Measurements from ENCODE around the gene UQCC2. TPM values are rescaled to one million over a fixed set of nuclear protein-coding genes. Genes with fewer than 3 reads are reported as not detected.

UQCC2 gene
- total and polyA plus RNA-seq, 2 donors (not counting 1 experiment from before 2014, with no cell fraction given): 13.2 to 16.6 TPM

GRCh38 chr6:33693186-33694105 lies 18.1 kb downstream of the UQCC2 start:
- intact Hi-C loops (cut with micrococcal nuclease): no loop called here
- Histone ChIP-seq H4K20me1 (ENCODE audit: control insufficient read depth, insufficient read depth, low read length, poor library complexity, severe bottlenecking) (no peaks in the 10 kb centered on the region), H3K79me2 (ENCODE audit: control insufficient read depth, insufficient read depth, low read length) (no peaks in the 10 kb centered on the region), H3K4me1 (ENCODE audit: control insufficient read depth in 2 of 2, insufficient read depth in 2 of 2, low read length in 2 of 2) (peaks cover 63 to 68% of the 10 kb centered on the region in 2 donors), H3K9ac (ENCODE audit: low read length) (peak overlapping the region; percentile 17), H3K9me3 (ENCODE audit: control extremely low read depth in 1 of 3, control insufficient read depth in 2 of 3, insufficient read depth in 1 of 3, low read length in 2 of 3) (no peaks in the 10 kb centered on the region), H3K27me3 (replicated peaks in 1 of 4; ENCODE audit: control extremely low read depth in 1 of 4, control insufficient read depth in 3 of 4, insufficient read depth in 4 of 4, low read length in 3 of 4) (no peaks in the 10 kb centered on the region), H2AFZ (ENCODE audit: insufficient read depth, low read depth, low read length, poor library complexity, severe bottlenecking) (peak overlapping the region; percentile 47), H3K27ac (ENCODE audit: low read length in 2 of 2) (peak overlapping the region; percentile 88 to 91), H3K4me2 (replicated peaks; ENCODE audit: low read depth, low read length, poor library complexity, severe bottlenecking) (peak overlapping the region; percentile 82), H3K36me3 (replicated peaks in 1 of 2; ENCODE audit: control extremely low read depth in 1 of 2, control insufficient read depth in 1 of 2, extremely low read depth in 1 of 2, insufficient read depth in 2 of 2, low read length in 1 of 2) (peaks cover 0 to 42% of the 10 kb centered on the region in 2 experiments), H3K4me3 (ENCODE audit: control extremely low read depth in 1 of 5, extremely low read depth in 1 of 5, insufficient read depth in 1 of 5, low read depth in 2 of 5, low read length in 4 of 5) (no peak overlapping the region)
- Mint-ChIP-seq H3K27ac (peak overlapping the region; percentile 99), H3K4me1 (peaks cover 61% of the 10 kb centered on the region), H3K9me3 (ENCODE audit: insufficient read depth) (no peaks in the 10 kb centered on the region), H3K27me3 (no peaks in the 10 kb centered on the region), H3K4me3 (peak overlapping the region; percentile 73)
- no peak for DNase-seq
- 60% methylated on average over 28 of the region's 28 CpGs for WGBS (ENCODE audit: insufficient coverage)
- CTCF ChIA-PET: interaction anchor here (0.6 to 3.5 kb wide), 12 partner anchors 8 to 1063 kb away, joined by 3 to 15 read pairs (median 7); partner anchors contain the start of genes ITPR3 and UQCC2
- peak; percentile 12 for ATAC-seq (ENCODE audit: low read depth)
- POLR2A ChIA-PET: interaction anchor here (1.6 kb wide), 1 partner anchor 72 kb away, joined by 4 read pairs; no protein-coding TSS in a partner anchor
- no peak for TF ChIP-seq EZH2 (IDR thresholded peaks at IDR 0.05; ENCODE audit: borderline replicate concordance, insufficient read depth, low read depth, low read length, poor library complexity, severe bottlenecking)
- TF ChIP-seq CTCF (IDR thresholded peaks at IDR 0.05): no peak

Data from B cell (primary cell).